ENCODE results near the gene COL12A1.

The COL12A1 gene

GRCh38 chr6:75158176-75158575 lies 47.7 kb downstream of the COL12A1 start:
- H3K4me3 ChIP-seq, result no peak overlapping the region
- in situ Hi-C loops (cut with MboI; ENCODE audit: low sequenced_read_pairs), result no loop called here
- H3K9me3 ChIP-seq, result no peaks in the 10 kb centered on the region
- no peak for DNase-seq (ENCODE audit: low spot score in 2 of 2)
- no peaks in the 10 kb centered on the region for H3K36me3 ChIP-seq (replicated peaks)
- no peaks in the 10 kb centered on the region; the same call in 1 of the 2 replicates for H3K27me3 ChIP-seq (ENCODE audit: low read depth)
- H3K4me1 ChIP-seq, result no peaks in the 10 kb centered on the region

GRCh38 chr6:75157336-75157735 lies 48.5 kb downstream of the COL12A1 start:
- Histone ChIP-seq H3K36me3 (replicated peaks) (no peaks in the 10 kb centered on the region), H3K9me3 (no peaks in the 10 kb centered on the region), H3K4me3 (no peak overlapping the region), H3K27me3 (ENCODE audit: low read depth) (no peaks in the 10 kb centered on the region; the same call in 1 of the 2 replicates), H3K4me1 (no peaks in the 10 kb centered on the region)
- no peak for DNase-seq (ENCODE audit: low spot score in 2 of 2)
- in situ Hi-C loops (cut with MboI; ENCODE audit: low sequenced_read_pairs), result no loop called here

- no peak overlapping the region for H3K4me3 ChIP-seq
- no peaks in the 10 kb centered on the region for H3K9me3 ChIP-seq
- H3K36me3 ChIP-seq (replicated peaks), result no peaks in the 10 kb centered on the region
- DNase-seq (ENCODE audit: low spot score in 2 of 2), result no peak
- no peaks in the 10 kb centered on the region; the same call in 1 of the 2 replicates for H3K27me3 ChIP-seq (ENCODE audit: low read depth)
- H3K4me1 ChIP-seq, result no peaks in the 10 kb centered on the region
- in situ Hi-C loops (cut with MboI; ENCODE audit: low sequenced_read_pairs), result no loop called here
Measured at GRCh38 chr6:75156186-75156878, 49.5 kb downstream of the COL12A1 start.

GRCh38 chr6:75155631-75156030 lies 50.2 kb downstream of the COL12A1 start:
- H3K4me3 ChIP-seq, result no peak overlapping the region
- DNase-seq (ENCODE audit: low spot score in 2 of 2), result no peak
- in situ Hi-C loops (cut with MboI; ENCODE audit: low sequenced_read_pairs), result no loop called here
- no peaks in the 10 kb centered on the region for H3K36me3 ChIP-seq (replicated peaks)
- no peaks in the 10 kb centered on the region; the same call in 1 of the 2 replicates for H3K27me3 ChIP-seq (ENCODE audit: low read depth)
- no peaks in the 10 kb centered on the region for H3K4me1 ChIP-seq
- no peaks in the 10 kb centered on the region for H3K9me3 ChIP-seq

GRCh38 chr6:75154973-75155372 lies 50.9 kb downstream of the COL12A1 start:
- Histone ChIP-seq H3K4me3 (no peak overlapping the region), H3K27me3 (ENCODE audit: low read depth) (no peaks in the 10 kb centered on the region), H3K9me3 (no peaks in the 10 kb centered on the region), H3K4me1 (no peaks in the 10 kb centered on the region), H3K36me3 (replicated peaks) (no peaks in the 10 kb centered on the region)
- no peak for DNase-seq (ENCODE audit: low spot score in 2 of 2)
- in situ Hi-C loops (cut with MboI; ENCODE audit: low sequenced_read_pairs), result no loop called here

GRCh38 chr6:75150685-75151412 lies 55.0 kb downstream of the COL12A1 start:
- in situ Hi-C loops (cut with MboI; ENCODE audit: low sequenced_read_pairs), result no loop called here
- no peaks in the 10 kb centered on the region for H3K27me3 ChIP-seq (ENCODE audit: low read depth)
- H3K4me3 ChIP-seq, result no peak overlapping the region
- H3K9me3 ChIP-seq, result no peaks in the 10 kb centered on the region
- no peak for DNase-seq (ENCODE audit: low spot score in 2 of 2)
- no peaks in the 10 kb centered on the region for H3K4me1 ChIP-seq
- no peaks in the 10 kb centered on the region for H3K36me3 ChIP-seq (replicated peaks)

- Histone ChIP-seq H3K27me3 (ENCODE audit: low read depth) (no peaks in the 10 kb centered on the region), H3K36me3 (replicated peaks) (no peaks in the 10 kb centered on the region), H3K4me1 (no peaks in the 10 kb centered on the region), H3K9me3 (no peaks in the 10 kb centered on the region), H3K4me3 (no peak overlapping the region)
- in situ Hi-C loops (cut with MboI; ENCODE audit: low sequenced_read_pairs), result no loop called here
- DNase-seq (ENCODE audit: low spot score in 2 of 2), result no peak
Measured at GRCh38 chr6:75149696-75150095, 56.2 kb downstream of the COL12A1 start.

GRCh38 chr6:75149240-75149639 lies 56.6 kb downstream of the COL12A1 start:
- Histone ChIP-seq H3K4me3 (no peak overlapping the region), H3K9me3 (no peaks in the 10 kb centered on the region), H3K4me1 (no peaks in the 10 kb centered on the region), H3K27me3 (ENCODE audit: low read depth) (no peaks in the 10 kb centered on the region), H3K36me3 (replicated peaks) (no peaks in the 10 kb centered on the region)
- peak in 1 of 2 experiments; percentile 61 for DNase-seq (ENCODE audit: low spot score in 2 of 2)
- in situ Hi-C loops (cut with MboI; ENCODE audit: low sequenced_read_pairs), result no loop called here

GRCh38 chr6:75147512-75147911 lies 58.3 kb downstream of the COL12A1 start:
- no peak overlapping the region for H3K4me3 ChIP-seq

GRCh38 chr6:75145976-75146375 lies 59.9 kb downstream of the COL12A1 start:
- no peak for DNase-seq (ENCODE audit: low spot score in 2 of 2)
- no peak overlapping the region for H3K4me3 ChIP-seq
- H3K36me3 ChIP-seq (replicated peaks), result no peaks in the 10 kb centered on the region
- in situ Hi-C loops (cut with MboI; ENCODE audit: low sequenced_read_pairs), result no loop called here
- no peaks in the 10 kb centered on the region for H3K9me3 ChIP-seq
- no peaks in the 10 kb centered on the region for H3K4me1 ChIP-seq
- peaks cover 2% of the 10 kb centered on the region; the same call in 1 of the 2 replicates for H3K27me3 ChIP-seq (ENCODE audit: low read depth)

More at GRCh38 chr6:75147512-75147911, 58.3 kb downstream of the COL12A1 start:
- Histone ChIP-seq H3K36me3 (replicated peaks) (no peaks in the 10 kb centered on the region), H3K9me3 (no peaks in the 10 kb centered on the region), H3K4me1 (no peaks in the 10 kb centered on the region), H3K27me3 (ENCODE audit: low read depth) (0 out of 2 replicates have a peak, but pooled peaks cover 2% of the 10 kb centered on the region)
- no peak for DNase-seq (ENCODE audit: low spot score in 2 of 2)
- in situ Hi-C loops (cut with MboI; ENCODE audit: low sequenced_read_pairs), result no loop called here

GRCh38 chr6:75145211-75145610 lies 60.6 kb downstream of the COL12A1 start:
- Histone ChIP-seq H3K4me3 (no peak overlapping the region), H3K36me3 (replicated peaks) (no peaks in the 10 kb centered on the region)

GRCh38 chr6:75144386-75144785 lies 61.5 kb downstream of the COL12A1 start:
- H3K9me3 ChIP-seq, result no peaks in the 10 kb centered on the region
- DNase-seq (ENCODE audit: low spot score in 2 of 2), result no peak
- in situ Hi-C loops (cut with MboI; ENCODE audit: low sequenced_read_pairs), result no loop called here
- H3K27me3 ChIP-seq (ENCODE audit: low read depth), result peaks cover 2% of the 10 kb centered on the region; the same call in 1 of the 2 replicates
- H3K4me1 ChIP-seq, result no peaks in the 10 kb centered on the region
- H3K36me3 ChIP-seq (replicated peaks), result no peaks in the 10 kb centered on the region
- H3K4me3 ChIP-seq, result no peak overlapping the region

More at GRCh38 chr6:75145211-75145610, 60.6 kb downstream of the COL12A1 start:
- peaks cover 2% of the 10 kb centered on the region; the same call in 1 of the 2 replicates for H3K27me3 ChIP-seq (ENCODE audit: low read depth)
- H3K9me3 ChIP-seq, result no peaks in the 10 kb centered on the region
- no peaks in the 10 kb centered on the region for H3K4me1 ChIP-seq
- in situ Hi-C loops (cut with MboI; ENCODE audit: low sequenced_read_pairs), result no loop called here
- DNase-seq (ENCODE audit: low spot score in 2 of 2), result no peak

GRCh38 chr6:75143191-75143590 lies 62.7 kb downstream of the COL12A1 start:
- Histone ChIP-seq H3K4me3 (no peak overlapping the region), H3K9me3 (no peaks in the 10 kb centered on the region), H3K27me3 (ENCODE audit: low read depth) (peaks cover 2% of the 10 kb centered on the region; the same call in 1 of the 2 replicates), H3K4me1 (no peaks in the 10 kb centered on the region), H3K36me3 (replicated peaks) (no peaks in the 10 kb centered on the region)
- in situ Hi-C loops (cut with MboI; ENCODE audit: low sequenced_read_pairs), result no loop called here
- DNase-seq (ENCODE audit: low spot score in 2 of 2), result no peak

- Histone ChIP-seq H3K9me3 (no peaks in the 10 kb centered on the region), H3K36me3 (replicated peaks) (no peaks in the 10 kb centered on the region), H3K27me3 (ENCODE audit: low read depth) (peaks cover 2% of the 10 kb centered on the region; the same call in 1 of the 2 replicates), H3K4me3 (no peak overlapping the region), H3K4me1 (no peaks in the 10 kb centered on the region)
- in situ Hi-C loops (cut with MboI; ENCODE audit: low sequenced_read_pairs), result no loop called here
- no peak for DNase-seq (ENCODE audit: low spot score in 2 of 2)
Measured at GRCh38 chr6:75142721-75143120, 63.1 kb downstream of the COL12A1 start.

All from HAP-1 (cell line).